ENCODE results near the gene ANOS1. TPM values are rescaled to one million over a fixed set of nuclear protein-coding genes. Genes with fewer than 3 reads are reported as not detected.
"Not testable (repeated sequence)": the region's sequence is repeated elsewhere in the genome, so short reads cannot be mapped to it uniquely, and the experiment has no call there.

The ANOS1 gene
- total RNA-seq, 3 donors from 2014 or later = 4.9 to 10.6 (median 9.7) TPM

DNA sequence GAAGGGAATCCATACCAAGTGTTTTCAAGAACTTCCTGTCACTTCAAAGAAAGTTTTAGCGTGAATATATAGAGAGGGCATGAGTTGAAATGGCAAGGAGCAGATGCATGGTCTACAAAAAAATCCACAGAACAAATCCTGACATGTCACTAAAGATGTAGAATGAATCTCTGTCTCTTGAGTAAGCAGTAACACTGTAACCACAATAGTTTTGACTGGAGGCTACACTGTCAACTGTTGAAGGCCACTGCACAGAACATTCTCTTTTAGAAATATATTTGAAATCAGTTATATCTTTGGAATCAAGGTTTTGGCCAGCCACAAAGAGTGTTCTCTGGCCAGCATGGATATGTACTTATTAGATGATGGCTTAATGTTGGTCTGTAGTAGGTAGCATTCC is 183.5 kb downstream of the ANOS1 start:
- H3K27me3 ChIP-seq = no peaks in the 10 kb centered on the region
- H3K27ac ChIP-seq = no peak overlapping the region
- H3K9me3 ChIP-seq = no peaks in the 10 kb centered on the region
- no peaks in the 10 kb centered on the region for H3K36me3 ChIP-seq
- no peak for DNase-seq (ENCODE audit: low spot score in 2 of 2)
- H3K4me1 ChIP-seq = no peaks in the 10 kb centered on the region
- no peak overlapping the region for H3K4me3 ChIP-seq
- intact Hi-C loops (cut with DNase I; ENCODE audit: low total_unique reads) = no loop called here
- no peak for TF ChIP-seq POLR2A (IDR thresholded peaks at IDR 0.05)
- TF ChIP-seq, protein P1, sequence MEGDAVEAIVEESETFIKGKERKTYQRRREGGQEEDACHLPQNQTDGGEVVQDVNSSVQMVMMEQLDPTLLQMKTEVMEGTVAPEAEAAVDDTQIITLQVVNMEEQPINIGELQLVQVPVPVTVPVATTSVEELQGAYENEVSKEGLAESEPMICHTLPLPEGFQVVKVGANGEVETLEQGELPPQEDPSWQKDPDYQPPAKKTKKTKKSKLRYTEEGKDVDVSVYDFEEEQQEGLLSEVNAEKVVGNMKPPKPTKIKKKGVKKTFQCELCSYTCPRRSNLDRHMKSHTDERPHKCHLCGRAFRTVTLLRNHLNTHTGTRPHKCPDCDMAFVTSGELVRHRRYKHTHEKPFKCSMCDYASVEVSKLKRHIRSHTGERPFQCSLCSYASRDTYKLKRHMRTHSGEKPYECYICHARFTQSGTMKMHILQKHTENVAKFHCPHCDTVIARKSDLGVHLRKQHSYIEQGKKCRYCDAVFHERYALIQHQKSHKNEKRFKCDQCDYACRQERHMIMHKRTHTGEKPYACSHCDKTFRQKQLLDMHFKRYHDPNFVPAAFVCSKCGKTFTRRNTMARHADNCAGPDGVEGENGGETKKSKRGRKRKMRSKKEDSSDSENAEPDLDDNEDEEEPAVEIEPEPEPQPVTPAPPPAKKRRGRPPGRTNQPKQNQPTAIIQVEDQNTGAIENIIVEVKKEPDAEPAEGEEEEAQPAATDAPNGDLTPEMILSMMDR (IDR thresholded peaks at IDR 0.05) = no peak
- TF ChIP-seq POLR2AphosphoS5 (IDR thresholded peaks at IDR 0.05) = no peak

DNA sequence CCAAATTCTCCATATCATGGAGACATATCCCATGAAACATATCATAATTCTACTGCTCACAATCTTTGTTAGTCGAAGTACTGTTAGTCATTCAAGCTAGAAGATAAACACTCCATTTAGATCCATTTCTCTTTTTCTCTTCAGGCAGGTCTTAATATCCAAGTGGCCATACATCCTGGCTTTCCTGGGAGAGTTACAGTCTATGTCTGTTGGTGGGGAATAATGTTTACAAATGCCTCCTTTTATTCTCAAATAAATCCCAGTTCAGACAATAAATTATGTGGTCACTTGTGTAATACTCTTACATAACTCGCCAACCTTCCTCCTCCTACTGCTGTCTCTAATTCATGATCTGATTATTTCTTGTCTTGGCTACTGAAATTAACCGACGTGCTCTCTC is 185.2 kb downstream of the ANOS1 start:
- DNase-seq (ENCODE audit: low spot score in 2 of 2) = no peak
- TF ChIP-seq, protein P1 (IDR thresholded peaks at IDR 0.05) = no peak
- TF ChIP-seq POLR2A (IDR thresholded peaks at IDR 0.05) (no peak), POLR2AphosphoS5 (IDR thresholded peaks at IDR 0.05) (no peak)
- Histone ChIP-seq H3K27ac (no peak overlapping the region), H3K4me1 (no peaks in the 10 kb centered on the region), H3K27me3 (no peaks in the 10 kb centered on the region), H3K9me3 (no peaks in the 10 kb centered on the region), H3K36me3 (no peaks in the 10 kb centered on the region), H3K4me3 (no peak overlapping the region)
- intact Hi-C loops (cut with DNase I; ENCODE audit: low total_unique reads) = no loop called here

GRCh38 chrX:8520791-8521190 is 211.1 kb downstream of the ANOS1 start:
- Histone ChIP-seq H3K36me3 (no peaks in the 10 kb centered on the region), H3K27me3 (no peaks in the 10 kb centered on the region), H3K4me3 (no peak overlapping the region), H3K27ac (no peak overlapping the region), H3K9me3 (no peaks in the 10 kb centered on the region), H3K4me1 (no peaks in the 10 kb centered on the region)
- intact Hi-C loops (cut with DNase I; ENCODE audit: low total_unique reads) = no loop called here
- DNase-seq (ENCODE audit: low spot score in 2 of 2) = no peak
- TF ChIP-seq, protein P1 (IDR thresholded peaks at IDR 0.05) = no peak
- TF ChIP-seq POLR2A (IDR thresholded peaks at IDR 0.05) (no peak), POLR2AphosphoS5 (IDR thresholded peaks at IDR 0.05) (no peak)

- no peak for TF ChIP-seq POLR2A (IDR thresholded peaks at IDR 0.05)
- no peak for TF ChIP-seq POLR2AphosphoS5 (IDR thresholded peaks at IDR 0.05)
- TF ChIP-seq, protein P1 (IDR thresholded peaks at IDR 0.05) = no peak
- H3K9me3 ChIP-seq = no peaks in the 10 kb centered on the region
- no peaks in the 10 kb centered on the region for H3K27me3 ChIP-seq
- H3K4me3 ChIP-seq = no peak overlapping the region
- H3K36me3 ChIP-seq = no peaks in the 10 kb centered on the region
- no peak overlapping the region for H3K27ac ChIP-seq
- intact Hi-C loops (cut with DNase I; ENCODE audit: low total_unique reads) = no loop called here
- DNase-seq (ENCODE audit: low spot score in 2 of 2) = no peak
- H3K4me1 ChIP-seq = no peaks in the 10 kb centered on the region
Observed at GRCh38 chrX:8520178-8520577, 211.8 kb downstream of the ANOS1 start.

GRCh38 chrX:8504451-8504850 is 227.5 kb downstream of the ANOS1 start:
- Histone ChIP-seq H3K4me3 (no peak overlapping the region), H3K27me3 (no peaks in the 10 kb centered on the region), H3K36me3 (no peaks in the 10 kb centered on the region), H3K9me3 (no peaks in the 10 kb centered on the region), H3K27ac (no peak overlapping the region), H3K4me1 (no peaks in the 10 kb centered on the region)
- TF ChIP-seq, protein P1 (IDR thresholded peaks at IDR 0.05) = no peak
- TF ChIP-seq POLR2A (IDR thresholded peaks at IDR 0.05) (no peak), POLR2AphosphoS5 (IDR thresholded peaks at IDR 0.05) (no peak)
- intact Hi-C loops (cut with DNase I; ENCODE audit: low total_unique reads) = no loop called here
- no peak for DNase-seq (ENCODE audit: low spot score in 2 of 2)

- H3K27ac ChIP-seq; H3K36me3 ChIP-seq; H3K9me3 ChIP-seq; H3K27me3 ChIP-seq; DNase-seq (ENCODE audit: low spot score in 2 of 2); H3K4me1 ChIP-seq; H3K4me3 ChIP-seq; intact Hi-C loops (cut with DNase I; ENCODE audit: low total_unique reads): not testable (repeated sequence)
Observed at GRCh38 chrX:8502101-8502500, 229.8 kb downstream of the ANOS1 start.

Measured in breast epithelium (tissue), 4 donors.